Lower lobe of right lung (tissue), 2 donors: ENCODE data around the gene TMEM59L. TPM values are rescaled to one million over a fixed set of nuclear protein-coding genes. Genes with fewer than 3 reads are reported as not detected.

ENCODE experiments used
- ATAC-seq, 2 donors: fragments of 200-7000 bp; cut with Tn5 transposase; one replicate each; pipeline ENCODE4 v1.9.1; 2020 to 2022; ENCODE audit warnings: mild to moderate bottlenecking in 2 of 2, moderate library complexity in 2 of 2
- DNase-seq: peaks from one replicate; pipeline ENCODE4 v3.0.0-alpha.2; 2020
- H3K27ac ChIP-seq: fragments of 200-600 bp; one replicate; pipeline ENCODE4 v1.8.0; 2022
- H3K27me3 ChIP-seq: fragments of 200-600 bp; one replicate; pipeline ENCODE4 v1.8.0; 2022; ENCODE audit warnings: low read depth
- H3K36me3 ChIP-seq: fragments of 200-600 bp; one replicate; pipeline ENCODE4 v1.8.0; 2022; ENCODE audit warnings: mild to moderate bottlenecking
- H3K4me1 ChIP-seq: fragments of 200-600 bp; one replicate; pipeline ENCODE4 v1.8.0; 2022
- H3K4me3 ChIP-seq: fragments of 200-600 bp; one replicate; pipeline ENCODE4 v1.8.0; 2022; ENCODE audit warnings: mild to moderate bottlenecking
- H3K9me3 ChIP-seq: fragments of 200-600 bp; one replicate; pipeline ENCODE4 v1.8.0; 2022
- CTCF ChIP-seq: fragments of 200-600 bp; IDR thresholded peaks from one replicate; pipeline ENCODE4 v1.8.0; 2022; ENCODE audit warnings: antibody characterized with exemption, mild to moderate bottlenecking
- intact Hi-C: fragments of 100-400 bp; cut with DNase I; formaldehyde crosslinking; loops from one replicate; pipeline ENCODE4 v1.11.0; 2022
- total RNA-seq: library from RNA; stranded (reverse); fragmentation: NEBNext Ultra II Directional; extraction: Animal tissue kit (Norgen Biotek cat#: 25700); gene quantifications from one replicate; pipeline ENCODE4 v1.2.1, GENCODE V29; 2021
- donor health status: DM: no; HTN: yes; CAD: no; lungs with severe emphysema.

TMEM59L gene
- total RNA-seq, 1 donor from 2014 or later = 1.1 TPM

GRCh38 chr19:18647807-18648206 is 35.1 kb downstream of the TMEM59L start:
- intact Hi-C loops = no loop called here
- no peak overlapping the region for H3K27ac ChIP-seq
- no peak for ATAC-seq

GRCh38 chr19:18648973-18649315 is 36.3 kb downstream of the TMEM59L start:
- peak overlapping the region; percentile 31 for H3K4me3 ChIP-seq
- ATAC-seq (peak in 1 of 2 donors; percentile 13), DNase-seq (no peak)
- H3K9me3 ChIP-seq = no peaks in the 10 kb centered on the region
- no peaks in the 10 kb centered on the region for H3K27me3 ChIP-seq
- no peak for TF ChIP-seq CTCF
- peaks cover 46% of the 10 kb centered on the region for H3K4me1 ChIP-seq
- H3K36me3 ChIP-seq = no peaks in the 10 kb centered on the region
- peak overlapping the region; percentile 80 for H3K27ac ChIP-seq
- intact Hi-C loops = no loop called here

More at GRCh38 chr19:18647807-18648206, 35.1 kb downstream of the TMEM59L start:
- Histone ChIP-seq H3K9me3 (no peaks in the 10 kb centered on the region), H3K4me1 (peaks cover 46% of the 10 kb centered on the region), H3K4me3 (no peak overlapping the region), H3K27me3 (no peaks in the 10 kb centered on the region), H3K36me3 (no peaks in the 10 kb centered on the region)
- no peak for TF ChIP-seq CTCF
- no peak for DNase-seq

- TF ChIP-seq CTCF = no peak
- Histone ChIP-seq H3K9me3 (no peaks in the 10 kb centered on the region), H3K27ac (peak overlapping the region; percentile 80), H3K4me1 (peaks cover 42% of the 10 kb centered on the region), H3K4me3 (peak overlapping the region; percentile 31), H3K36me3 (no peaks in the 10 kb centered on the region), H3K27me3 (no peaks in the 10 kb centered on the region)
- intact Hi-C loops = no loop called here
- peak; percentile 70 for DNase-seq
- ATAC-seq = peak; percentile 58 to 70
These were observed 36.8 kb downstream of the TMEM59L start for GRCh38 chr19:18649371-18650020.

- Histone ChIP-seq H3K27ac (peak overlapping the region; percentile 80), H3K36me3 (no peaks in the 10 kb centered on the region), H3K27me3 (no peaks in the 10 kb centered on the region), H3K4me1 (peaks cover 40% of the 10 kb centered on the region), H3K9me3 (no peaks in the 10 kb centered on the region), H3K4me3 (peak overlapping the region; percentile 31)
- intact Hi-C loops = no loop called here
- no peak for DNase-seq
- TF ChIP-seq CTCF = no peak
- peak; percentile 40 to 62 for ATAC-seq
These were observed 37.3 kb downstream of the TMEM59L start for GRCh38 chr19:18650021-18650390.

- no peak for TF ChIP-seq CTCF
- peaks cover 40% of the 10 kb centered on the region for H3K4me1 ChIP-seq
- intact Hi-C loops = no loop called here
- H3K27ac ChIP-seq = peak overlapping the region; percentile 80
- H3K4me3 ChIP-seq = peak overlapping the region; percentile 31
- DNase-seq = no peak
- H3K9me3 ChIP-seq = no peaks in the 10 kb centered on the region
- ATAC-seq = peak; percentile 55 to 66
- no peaks in the 10 kb centered on the region for H3K36me3 ChIP-seq
- H3K27me3 ChIP-seq = no peaks in the 10 kb centered on the region
These were observed 37.9 kb downstream of the TMEM59L start for GRCh38 chr19:18650468-18651041.
